HG03439 (cell line): ENCODE results near the gene PMF1.

Source experiments
- ATAC-seq: cut with Tn5 transposase; IDR thresholded peaks from one replicate; pipeline ENCODE4 v1.9.1; 2021; ENCODE audit warnings: mild to moderate bottlenecking, moderate library complexity; ENCODE audit not compliant: unreplicated experiment

PMF1 gene

DNA sequence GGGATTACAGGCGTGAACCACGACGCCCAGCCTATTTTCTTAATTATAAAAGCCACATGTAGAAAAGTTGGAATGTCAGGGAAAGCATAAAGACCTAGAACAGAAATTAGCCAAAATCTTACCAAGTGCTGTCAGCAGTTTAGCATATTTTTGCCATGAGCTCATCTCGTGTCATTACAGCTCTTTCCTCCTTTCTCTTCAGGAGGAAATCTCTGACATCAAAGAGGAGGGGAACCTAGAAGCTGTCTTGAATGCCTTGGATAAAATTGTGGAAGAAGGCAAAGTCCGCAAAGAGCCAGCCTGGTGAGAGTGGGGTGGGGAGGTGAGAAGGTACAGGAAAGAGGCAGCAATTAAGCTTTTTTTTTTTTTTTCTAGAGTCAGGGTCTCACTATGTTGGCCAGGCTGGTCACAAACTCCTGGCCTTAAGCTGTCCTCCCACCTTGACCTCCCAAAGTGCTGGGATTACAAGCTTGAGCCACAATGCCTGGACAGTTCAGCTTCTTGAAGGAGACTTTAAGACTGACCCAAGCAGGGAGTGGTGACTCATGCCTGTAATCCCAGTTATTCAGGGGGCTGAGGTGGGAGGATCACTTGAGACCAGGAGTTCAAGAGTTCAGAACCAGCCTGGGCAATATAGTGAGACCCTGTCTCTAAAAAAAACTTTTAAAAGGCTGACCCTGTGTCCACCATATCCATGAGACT, 20.8 kb downstream of the PMF1 start:
- no peak for ATAC-seq

DNA sequence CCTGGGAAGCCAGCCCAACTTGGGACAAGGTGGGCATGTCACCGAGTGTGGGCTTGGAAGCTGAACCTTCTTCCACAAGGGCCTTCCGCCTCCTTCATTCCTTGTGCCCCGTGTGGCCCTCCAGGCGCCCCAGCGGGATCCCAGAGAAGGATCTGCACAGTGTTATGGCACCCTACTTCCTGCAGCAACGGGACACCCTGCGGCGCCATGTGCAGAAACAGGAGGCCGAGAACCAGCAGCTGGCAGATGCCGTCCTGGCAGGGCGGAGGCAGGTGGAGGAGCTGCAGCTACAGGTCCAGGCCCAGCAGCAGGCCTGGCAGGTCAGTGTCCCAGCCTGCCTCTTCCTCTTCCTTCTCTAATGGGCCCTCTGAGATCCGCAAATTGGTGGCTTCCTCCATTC, 23.4 kb downstream of the PMF1 start:
- no peak for ATAC-seq

DNA sequence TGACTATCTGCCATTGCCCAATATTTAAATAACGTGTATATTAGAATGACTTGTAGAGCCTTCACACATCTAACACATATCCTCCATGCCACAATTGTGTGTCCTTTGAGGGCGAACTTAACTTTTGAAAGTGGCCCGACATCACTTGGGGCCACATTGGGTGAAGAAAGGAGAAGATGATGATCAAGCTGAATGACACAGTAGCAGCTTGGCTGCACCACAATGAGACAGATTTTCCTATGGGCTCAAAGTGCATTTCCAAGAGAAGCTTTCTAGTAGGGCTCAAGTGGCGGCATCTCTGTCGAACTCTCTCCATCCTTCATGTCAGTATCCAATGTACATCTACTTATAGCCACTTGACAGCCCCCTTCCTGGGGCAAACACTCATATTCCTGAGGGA, 25.4 kb downstream of the PMF1 start:
- ATAC-seq, result no peak

DNA sequence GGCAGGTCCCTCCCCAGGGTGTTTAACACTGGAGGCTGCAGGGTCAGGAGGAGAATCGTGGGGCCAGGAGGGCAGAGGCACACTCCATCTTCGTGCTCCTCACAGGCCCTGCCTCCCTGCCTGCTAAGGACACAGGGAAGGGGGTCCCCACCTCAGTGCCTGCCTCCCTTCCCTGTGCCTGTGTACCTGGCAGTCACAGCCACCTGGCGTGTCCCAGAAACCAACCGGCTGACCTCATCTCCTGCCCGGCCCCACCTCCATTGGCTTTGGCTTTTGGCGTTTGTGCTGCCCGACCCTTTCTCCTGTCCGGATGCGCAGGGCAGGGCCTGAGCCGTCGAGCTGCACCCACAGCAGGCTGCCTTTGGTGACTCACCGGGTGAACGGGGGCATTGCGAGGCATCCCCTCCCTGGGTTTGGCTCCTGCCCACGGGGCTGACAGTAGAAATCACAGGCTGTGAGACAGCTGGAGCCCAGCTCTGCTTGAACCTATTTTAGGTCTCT, 28.6 kb downstream of the PMF1 start:
- ATAC-seq, result no peak

DNA sequence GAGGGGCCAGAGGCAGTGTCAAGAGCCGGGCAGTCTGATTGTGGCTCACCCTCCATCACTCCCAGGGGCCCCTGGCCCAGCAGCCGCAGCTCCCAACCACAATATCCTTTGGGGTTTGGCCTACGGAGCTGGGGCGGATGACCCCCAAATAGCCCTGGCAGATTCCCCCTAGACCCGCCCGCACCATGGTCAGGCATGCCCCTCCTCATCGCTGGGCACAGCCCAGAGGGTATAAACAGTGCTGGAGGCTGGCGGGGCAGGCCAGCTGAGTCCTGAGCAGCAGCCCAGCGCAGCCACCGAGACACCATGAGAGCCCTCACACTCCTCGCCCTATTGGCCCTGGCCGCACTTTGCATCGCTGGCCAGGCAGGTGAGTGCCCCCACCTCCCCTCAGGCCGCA, 29.1 kb downstream of the PMF1 start, which contains the start of gene BGLAP:
BGLAP (plus strand) TSS at position 259 of the 400 bp plus-strand sequence; CDS start at position 307, 48 bp downstream.
- no peak for ATAC-seq

DNA sequence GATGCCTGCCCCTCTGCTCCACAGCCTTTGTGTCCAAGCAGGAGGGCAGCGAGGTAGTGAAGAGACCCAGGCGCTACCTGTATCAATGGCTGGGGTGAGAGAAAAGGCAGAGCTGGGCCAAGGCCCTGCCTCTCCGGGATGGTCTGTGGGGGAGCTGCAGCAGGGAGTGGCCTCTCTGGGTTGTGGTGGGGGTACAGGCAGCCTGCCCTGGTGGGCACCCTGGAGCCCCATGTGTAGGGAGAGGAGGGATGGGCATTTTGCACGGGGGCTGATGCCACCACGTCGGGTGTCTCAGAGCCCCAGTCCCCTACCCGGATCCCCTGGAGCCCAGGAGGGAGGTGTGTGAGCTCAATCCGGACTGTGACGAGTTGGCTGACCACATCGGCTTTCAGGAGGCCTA, 29.9 kb downstream of the PMF1 start:
- ATAC-seq, result no peak

DNA sequence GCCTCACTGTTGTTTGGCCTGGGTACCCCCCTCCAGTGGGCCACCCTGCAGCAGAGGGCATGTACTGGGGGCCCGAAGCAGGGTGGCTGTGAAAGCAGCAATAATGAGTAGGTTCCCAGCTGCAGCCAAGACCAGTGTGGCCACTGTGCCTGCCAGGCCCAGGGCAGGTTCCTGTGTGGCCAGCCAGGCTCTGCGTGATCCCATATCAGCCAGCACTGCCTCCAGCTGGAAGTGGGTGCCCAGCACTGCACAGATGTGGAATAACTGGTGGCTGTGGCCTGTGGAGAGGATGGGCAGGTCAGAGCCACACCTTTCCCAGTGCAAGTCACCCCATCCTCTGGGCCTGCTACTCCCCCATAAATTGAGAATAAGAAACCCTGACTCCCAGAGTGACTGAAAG, 31.3 kb downstream of the PMF1 start:
- no peak for ATAC-seq

DNA sequence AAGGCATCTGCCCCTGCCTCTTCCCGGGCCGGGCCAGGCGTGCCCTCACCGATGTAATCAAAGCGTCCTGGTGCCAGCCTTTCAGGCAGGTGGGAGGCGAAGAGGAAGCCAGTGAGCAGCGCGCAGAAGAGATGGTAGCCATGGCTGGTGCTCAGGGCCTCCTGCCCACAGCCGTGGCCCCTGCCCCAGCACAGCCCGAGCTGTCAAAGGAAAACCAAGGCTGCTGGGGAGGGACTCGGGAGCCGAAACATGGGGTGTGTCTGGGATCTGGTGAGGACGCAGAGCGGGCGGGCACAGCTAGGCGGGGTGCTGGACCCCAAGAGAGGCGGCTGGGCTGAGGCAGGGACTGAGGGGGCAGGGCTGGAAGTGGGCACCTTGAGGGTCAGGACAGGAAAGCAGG, 31.9 kb downstream of the PMF1 start:
- no peak for ATAC-seq

DNA sequence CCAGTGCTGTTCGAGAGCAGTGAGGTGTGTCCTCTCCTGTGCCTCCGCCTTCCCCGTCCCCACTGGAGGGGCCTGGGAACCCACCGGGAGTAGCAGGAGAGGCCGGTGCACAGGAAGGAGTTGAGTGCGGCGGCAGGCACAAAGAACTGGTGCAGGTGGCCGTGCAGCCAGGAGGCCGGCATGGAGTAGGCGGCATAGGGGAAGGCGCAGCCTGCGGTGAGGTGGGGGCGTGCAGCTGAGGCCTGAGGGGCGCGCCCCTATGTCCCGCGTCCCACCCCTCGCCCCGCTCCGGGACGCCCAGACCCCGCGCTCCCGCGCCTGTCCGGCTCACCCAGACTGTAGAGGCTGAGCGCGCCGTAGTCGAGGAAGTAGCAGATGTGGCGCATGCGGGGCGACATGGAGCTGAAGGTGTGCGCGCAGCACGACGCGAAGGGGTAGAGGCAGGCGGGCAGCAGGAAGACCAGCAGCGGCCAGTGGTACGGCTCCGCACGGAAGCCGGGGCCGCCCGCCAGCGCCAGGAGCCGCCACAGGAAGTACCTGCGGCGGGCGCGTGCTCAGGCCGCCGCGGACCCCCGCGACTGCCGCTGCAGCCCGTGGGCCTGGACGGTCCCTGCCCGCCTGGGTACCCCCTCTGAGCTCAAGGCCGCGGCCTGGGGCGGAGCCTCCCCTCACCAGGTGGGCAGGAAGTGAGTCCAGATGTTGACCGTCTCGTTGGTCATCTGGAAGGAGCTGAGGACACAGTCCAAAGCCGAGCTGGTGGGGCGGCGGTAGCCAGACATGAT, 32.8 kb downstream of the PMF1 start:
- no peak for ATAC-seq

DNA sequence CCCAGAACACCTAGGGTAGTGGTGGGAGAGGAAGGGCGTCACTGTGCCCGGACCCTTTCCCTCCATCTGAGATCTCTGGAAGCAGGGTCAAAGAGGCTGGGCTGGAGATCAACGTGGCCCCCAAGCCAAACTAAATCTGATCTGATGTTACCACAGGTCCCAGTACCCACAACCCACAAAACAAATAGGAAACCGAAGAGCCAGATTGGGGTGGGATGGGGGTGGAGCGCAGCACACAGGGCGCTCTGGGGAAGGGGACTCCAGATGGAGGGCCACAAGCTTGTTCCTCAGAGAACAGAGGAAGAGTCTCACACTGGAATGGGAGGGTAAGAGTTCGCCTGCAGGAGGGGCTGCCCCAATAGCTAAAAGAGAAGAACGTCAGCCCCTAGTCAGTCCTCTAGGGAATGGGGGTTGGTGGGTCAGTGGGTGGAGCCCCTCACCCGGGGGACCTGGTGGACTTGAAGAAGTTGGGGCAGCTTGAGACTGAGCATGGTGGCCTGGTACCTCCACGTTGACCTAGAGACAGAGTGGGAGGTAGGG, 33.5 kb downstream of the PMF1 start:
- no peak for ATAC-seq

DNA sequence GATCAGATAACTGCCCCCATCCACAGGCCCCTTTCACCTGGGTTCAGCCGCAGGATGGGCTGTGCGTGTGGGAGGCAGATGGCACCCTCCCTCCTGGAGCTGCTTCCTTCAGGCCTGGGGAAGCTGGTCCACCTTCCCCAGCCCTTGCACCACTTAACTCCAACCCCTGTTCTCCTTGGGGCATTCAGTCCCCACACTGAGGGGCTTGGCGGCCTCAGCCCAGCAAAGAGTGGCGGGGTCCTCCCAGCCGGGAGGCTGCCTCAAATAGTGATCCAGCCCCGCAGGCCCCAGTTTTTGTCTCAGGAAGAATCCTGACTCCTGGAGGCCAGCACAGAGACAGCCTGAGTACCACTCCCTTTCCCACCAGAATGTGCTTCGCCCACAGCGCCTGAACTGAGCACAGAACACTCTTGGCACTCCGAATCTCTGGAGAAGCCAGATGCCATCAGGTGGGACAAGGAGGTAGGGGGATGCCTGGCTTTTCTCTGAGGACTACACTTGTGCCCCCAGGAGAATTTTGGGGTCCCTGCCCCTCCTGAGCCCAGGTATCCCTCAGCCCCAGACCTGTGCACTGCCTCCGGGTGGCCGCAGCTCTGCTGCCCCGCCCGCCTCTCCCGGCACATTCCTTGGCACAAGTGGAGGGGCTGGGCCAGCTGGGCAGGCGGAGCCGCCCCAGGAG, 34.1 kb downstream of the PMF1 start:
- ATAC-seq, result no peak

DNA sequence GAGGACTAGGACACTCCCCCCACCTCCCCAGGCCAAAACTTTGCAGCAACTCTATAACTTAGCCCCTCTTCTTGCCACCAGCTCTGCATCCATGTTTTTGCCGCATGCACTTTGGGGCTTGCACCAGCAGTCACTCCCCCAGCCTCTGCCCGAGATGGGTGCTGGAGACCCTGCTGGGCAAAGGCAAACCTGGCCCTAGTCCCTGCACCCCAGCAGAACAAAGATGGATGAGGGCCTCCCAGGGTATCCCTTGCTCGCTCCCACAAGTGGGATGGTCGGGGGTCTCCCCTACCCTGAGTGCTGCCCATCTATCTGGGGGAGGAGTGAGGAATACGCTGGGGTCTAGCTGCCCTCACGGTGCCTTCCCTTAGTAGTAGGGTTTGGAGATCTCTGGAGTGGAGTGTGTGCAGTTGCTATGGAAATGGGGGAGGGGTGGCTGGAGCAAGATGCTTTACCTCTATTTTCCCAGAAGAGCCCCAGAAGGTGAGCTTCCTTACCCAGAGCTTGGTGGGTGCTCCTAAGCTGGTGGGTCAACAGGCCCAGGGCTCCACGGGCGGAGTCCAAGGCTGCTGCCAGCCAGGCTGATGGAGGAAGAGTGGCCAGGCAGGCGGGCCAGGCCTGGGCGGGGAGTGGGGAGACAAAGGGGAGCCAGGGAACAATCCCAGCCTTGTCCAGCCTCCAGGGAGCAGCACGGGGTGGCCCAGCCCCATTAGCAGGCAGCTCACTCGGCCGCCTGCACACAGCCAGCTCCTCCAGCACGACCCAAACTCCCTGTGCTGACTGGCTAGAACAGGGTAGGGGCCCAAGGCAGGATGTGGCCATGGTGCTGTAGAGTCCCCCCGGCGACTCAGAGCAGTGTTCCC, 34.9 kb downstream of the PMF1 start, which contains the start of gene PAQR6:
PAQR6 (minus strand) TSS at position 597 of the 863 bp plus-strand sequence. CDS start 1,325 bp downstream, outside the sequence.
- ATAC-seq, result no peak

DNA sequence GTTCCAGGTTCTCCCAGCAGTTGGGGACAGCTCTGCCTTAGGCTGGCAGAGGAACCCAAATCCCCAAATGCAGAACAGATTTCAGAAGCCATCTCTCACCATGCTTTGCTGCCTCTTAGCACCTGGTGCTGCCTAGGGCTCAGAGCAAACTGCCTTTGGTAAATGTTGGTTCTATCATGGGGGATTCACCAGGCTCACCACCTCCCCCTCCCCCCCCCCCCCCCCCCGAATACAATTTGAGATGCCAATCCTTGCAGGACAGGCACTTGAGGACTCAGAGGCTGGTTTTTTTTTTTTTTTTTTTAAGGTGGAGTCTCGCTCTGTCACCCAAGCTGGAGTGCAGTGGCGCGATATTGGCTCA, 35.5 kb downstream of the PMF1 start:
- no peak for ATAC-seq

DNA sequence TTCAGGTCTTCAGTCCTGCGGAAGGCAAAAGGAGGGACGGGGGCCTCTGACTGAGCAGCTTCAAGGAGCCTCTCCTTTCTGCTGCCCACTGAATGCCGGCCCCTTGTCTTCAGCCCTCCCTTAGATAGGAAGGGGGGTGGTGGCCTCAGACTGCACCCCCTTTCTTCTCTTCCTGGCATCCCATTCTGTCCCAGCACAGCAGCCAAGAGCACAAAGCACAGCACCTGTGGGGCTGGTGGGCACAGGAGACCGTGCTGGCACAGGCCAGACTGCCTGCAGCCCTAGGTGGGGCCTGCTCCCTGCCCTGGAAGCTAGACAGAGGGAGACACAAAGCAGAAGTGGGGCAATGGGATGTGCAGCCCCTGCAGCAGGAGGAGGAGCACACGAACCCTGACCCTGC, 36.8 kb downstream of the PMF1 start:
- no peak for ATAC-seq

DNA sequence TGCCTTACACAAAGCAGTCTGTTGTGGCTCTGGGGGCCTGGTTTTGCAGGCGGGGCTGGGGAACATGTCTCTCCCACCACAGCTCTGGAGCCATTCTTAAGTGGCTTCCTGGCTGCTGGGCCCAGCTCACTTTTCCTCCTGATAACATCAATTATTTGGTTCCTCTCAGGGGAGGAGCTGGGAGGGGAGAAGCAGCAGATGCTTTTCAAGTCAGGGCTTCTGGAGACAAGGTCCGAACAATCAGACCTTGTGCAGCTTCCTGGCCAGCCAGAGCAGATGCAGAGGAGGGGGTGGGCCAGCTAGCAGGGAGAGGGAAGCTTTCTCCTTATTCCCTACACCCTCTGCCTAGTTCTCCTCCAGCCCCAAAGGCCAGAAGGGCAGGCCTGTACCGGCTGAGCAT, 38.7 kb downstream of the PMF1 start:
- ATAC-seq, result no peak

DNA sequence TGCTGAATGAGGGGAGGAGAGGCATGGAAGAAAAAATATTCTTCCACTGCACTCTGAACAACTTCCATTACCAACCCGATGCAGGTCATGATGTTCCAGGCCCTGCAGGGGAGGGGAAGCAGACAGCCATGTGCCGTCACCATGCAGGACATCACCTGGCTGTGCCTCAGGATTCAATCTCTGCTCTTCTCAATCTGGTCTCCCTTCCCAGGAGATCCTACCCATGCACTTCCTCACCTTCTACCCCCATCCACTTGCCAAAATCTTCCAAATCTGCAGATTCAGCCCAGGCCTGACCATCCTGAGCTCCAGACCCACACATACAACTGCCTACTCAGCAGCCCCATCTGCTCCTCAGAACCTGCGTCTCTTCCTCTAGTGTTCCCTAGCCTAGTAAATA, 40.8 kb downstream of the PMF1 start:
- no peak for ATAC-seq

DNA sequence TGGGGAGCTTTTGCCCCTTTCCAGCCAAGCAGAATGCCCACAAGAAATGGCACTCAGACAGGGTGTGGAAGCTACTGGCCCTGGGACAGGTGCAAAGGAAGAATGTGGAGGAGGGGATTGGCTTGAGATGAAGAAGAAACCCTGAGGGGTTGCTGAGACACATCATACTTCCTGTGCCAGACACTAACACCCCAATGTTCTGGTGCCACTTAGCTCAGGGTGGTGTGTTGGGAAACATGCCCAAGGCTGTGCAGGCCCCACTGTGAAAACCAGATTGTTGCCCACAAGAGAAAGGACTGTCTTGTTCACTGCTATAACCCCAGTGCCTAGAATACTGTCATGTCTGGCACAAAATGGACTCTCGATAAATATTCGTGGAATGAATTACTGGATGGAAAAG, 44.9 kb downstream of the PMF1 start:
- ATAC-seq, result no peak

DNA sequence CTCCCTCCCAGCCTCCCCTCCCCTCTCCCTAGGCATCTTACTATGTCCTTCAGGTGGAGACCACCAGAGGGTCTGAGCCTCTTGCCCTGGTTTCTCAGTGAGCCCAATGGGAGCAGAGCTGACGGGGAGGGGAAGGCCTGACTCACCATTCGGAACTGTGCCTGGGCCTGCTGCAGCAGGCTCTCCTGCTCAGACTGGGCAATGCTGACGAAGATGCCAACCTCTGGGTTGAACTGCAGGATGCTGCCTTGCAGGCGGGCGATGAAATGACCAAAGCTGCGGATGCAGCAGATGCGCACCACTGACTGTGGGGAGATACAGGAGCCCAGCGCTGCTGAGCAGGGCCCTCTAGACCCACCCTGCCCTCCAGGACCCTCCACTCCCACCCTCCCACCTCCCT, 46.1 kb downstream of the PMF1 start:
- no peak for ATAC-seq

DNA sequence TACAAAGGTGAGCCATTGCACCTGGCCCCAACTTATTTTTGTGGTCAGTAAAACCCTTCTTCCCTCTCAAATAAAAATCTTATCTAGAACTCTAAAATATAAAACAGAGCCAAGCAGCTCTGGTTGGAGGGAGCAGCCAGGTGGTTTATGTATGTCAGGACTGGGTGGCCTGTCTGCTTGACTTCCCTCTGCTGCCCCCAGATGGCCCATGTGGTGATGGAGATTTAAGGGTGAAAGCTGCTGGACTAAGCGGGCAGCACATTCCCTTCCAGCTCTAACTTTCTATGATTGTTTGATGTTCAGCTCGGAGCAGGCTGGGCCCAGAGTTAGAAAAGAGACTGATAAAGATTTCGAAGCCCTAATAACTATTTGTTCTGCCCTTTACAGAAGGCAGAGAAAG, 47.0 kb downstream of the PMF1 start:
- ATAC-seq, result no peak

DNA sequence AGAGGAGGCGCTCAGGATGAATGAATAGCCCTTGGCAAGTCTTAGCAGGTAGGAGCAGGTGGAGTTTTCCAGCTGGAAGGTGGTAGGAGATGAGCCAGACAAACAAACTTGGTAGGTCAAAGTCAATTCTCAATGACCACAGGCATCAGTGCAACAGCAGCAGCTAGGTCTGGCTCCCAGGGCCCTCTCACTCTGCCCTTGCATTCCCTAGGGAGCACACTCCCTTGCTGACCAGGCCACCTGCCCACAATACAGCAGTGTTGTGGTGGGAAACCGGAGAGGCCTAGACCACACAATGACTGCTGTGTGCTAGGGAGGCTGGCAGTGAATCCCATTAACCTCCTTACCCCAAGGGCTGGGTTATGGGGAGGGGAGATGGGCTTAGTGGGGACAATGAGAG, 48.1 kb downstream of the PMF1 start:
- ATAC-seq, result no peak
